ENCODE measurements around the gene URB2. TPM values are rescaled to one million over a fixed set of nuclear protein-coding genes. Genes with fewer than 3 reads are reported as not detected.

Gene URB2
- total and polyA plus RNA-seq, 2 experiments from 2014 or later: 7.6 to 44.3 TPM

DNA sequence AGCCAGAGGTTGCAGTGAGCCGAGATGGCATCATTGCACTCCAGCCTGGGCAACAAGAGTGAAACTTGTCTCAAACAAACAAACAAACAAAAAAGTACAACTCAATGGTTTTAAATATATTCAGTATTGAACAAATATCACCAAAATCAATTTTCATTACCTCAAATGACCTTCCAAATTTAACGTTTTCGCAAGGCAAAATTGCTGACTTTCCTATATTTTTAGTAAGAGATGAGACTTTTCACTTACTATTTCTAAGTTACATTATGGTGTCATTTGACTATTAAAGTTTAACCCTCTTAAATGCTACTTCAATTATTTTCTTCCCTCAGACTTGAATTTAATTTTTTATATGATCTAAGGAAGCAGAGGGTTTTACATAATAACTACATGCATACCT lies 44.6 kb upstream of the URB2 start:
- peaks cover 9% of the 10 kb centered on the region for H3K4me1 Mint-ChIP-seq
- Histone ChIP-seq H3K4me1 (ENCODE audit: insufficient read depth) (no peaks in the 10 kb centered on the region), H3K36me3 (ENCODE audit: insufficient read depth) (no peaks in the 10 kb centered on the region), H2AFZ (no peak overlapping the region), H3F3A (replicated peaks; ENCODE audit: low read depth) (no peaks in the 10 kb centered on the region), H3K27ac (ENCODE audit: low read depth) (no peak overlapping the region), H3K4me2 (no peak overlapping the region), H4K20me1 (replicated peaks; ENCODE audit: insufficient read depth) (no peaks in the 10 kb centered on the region), H3K79me2 (replicated peaks; ENCODE audit: insufficient read depth) (no peaks in the 10 kb centered on the region), H3K9me2 (ENCODE audit: insufficient read depth) (no peaks in the 10 kb centered on the region), H3K27me3 (ENCODE audit: insufficient read depth) (no peaks in the 10 kb centered on the region), H3K4me3 (no peak overlapping the region)
- DNase-seq (ENCODE audit: low spot score) (no peak), ATAC-seq (no peak)
- peaks cover 4% of the 10 kb centered on the region for H3K27me3 Mint-ChIP-seq (ENCODE audit: insufficient read depth, low read depth, poor library complexity)
- no peak overlapping the region for H3K4me3 Mint-ChIP-seq
- TF ChIP-seq EZH2phosphoT487 (IDR thresholded peaks at IDR 0.05; ENCODE audit: unreplicated experiment) (no peak), JUNB (IDR thresholded peaks at IDR 0.05; ENCODE audit: unreplicated experiment) (no peak), NANOG (IDR thresholded peaks at IDR 0.05; ENCODE audit: borderline replicate concordance) (no peak), POLR2AphosphoS5 (IDR thresholded peaks at IDR 0.05; ENCODE audit: low read depth) (no peak), ZNF114 (CRISPR knock-in tag; IDR thresholded peaks at IDR 0.05) (no peak)
- TF ChIP-seq, protein P1, sequence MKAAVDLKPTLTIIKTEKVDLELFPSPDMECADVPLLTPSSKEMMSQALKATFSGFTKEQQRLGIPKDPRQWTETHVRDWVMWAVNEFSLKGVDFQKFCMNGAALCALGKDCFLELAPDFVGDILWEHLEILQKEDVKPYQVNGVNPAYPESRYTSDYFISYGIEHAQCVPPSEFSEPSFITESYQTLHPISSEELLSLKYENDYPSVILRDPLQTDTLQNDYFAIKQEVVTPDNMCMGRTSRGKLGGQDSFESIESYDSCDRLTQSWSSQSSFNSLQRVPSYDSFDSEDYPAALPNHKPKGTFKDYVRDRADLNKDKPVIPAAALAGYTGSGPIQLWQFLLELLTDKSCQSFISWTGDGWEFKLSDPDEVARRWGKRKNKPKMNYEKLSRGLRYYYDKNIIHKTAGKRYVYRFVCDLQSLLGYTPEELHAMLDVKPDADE (IDR thresholded peaks at IDR 0.05): no peak
- TF ChIP-seq, protein P2, sequence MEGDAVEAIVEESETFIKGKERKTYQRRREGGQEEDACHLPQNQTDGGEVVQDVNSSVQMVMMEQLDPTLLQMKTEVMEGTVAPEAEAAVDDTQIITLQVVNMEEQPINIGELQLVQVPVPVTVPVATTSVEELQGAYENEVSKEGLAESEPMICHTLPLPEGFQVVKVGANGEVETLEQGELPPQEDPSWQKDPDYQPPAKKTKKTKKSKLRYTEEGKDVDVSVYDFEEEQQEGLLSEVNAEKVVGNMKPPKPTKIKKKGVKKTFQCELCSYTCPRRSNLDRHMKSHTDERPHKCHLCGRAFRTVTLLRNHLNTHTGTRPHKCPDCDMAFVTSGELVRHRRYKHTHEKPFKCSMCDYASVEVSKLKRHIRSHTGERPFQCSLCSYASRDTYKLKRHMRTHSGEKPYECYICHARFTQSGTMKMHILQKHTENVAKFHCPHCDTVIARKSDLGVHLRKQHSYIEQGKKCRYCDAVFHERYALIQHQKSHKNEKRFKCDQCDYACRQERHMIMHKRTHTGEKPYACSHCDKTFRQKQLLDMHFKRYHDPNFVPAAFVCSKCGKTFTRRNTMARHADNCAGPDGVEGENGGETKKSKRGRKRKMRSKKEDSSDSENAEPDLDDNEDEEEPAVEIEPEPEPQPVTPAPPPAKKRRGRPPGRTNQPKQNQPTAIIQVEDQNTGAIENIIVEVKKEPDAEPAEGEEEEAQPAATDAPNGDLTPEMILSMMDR (conservative IDR thresholded peaks at IDR 0.05; ENCODE audit: low read depth in 2 of 2): no peak
- TF ChIP-seq, protein P3, sequence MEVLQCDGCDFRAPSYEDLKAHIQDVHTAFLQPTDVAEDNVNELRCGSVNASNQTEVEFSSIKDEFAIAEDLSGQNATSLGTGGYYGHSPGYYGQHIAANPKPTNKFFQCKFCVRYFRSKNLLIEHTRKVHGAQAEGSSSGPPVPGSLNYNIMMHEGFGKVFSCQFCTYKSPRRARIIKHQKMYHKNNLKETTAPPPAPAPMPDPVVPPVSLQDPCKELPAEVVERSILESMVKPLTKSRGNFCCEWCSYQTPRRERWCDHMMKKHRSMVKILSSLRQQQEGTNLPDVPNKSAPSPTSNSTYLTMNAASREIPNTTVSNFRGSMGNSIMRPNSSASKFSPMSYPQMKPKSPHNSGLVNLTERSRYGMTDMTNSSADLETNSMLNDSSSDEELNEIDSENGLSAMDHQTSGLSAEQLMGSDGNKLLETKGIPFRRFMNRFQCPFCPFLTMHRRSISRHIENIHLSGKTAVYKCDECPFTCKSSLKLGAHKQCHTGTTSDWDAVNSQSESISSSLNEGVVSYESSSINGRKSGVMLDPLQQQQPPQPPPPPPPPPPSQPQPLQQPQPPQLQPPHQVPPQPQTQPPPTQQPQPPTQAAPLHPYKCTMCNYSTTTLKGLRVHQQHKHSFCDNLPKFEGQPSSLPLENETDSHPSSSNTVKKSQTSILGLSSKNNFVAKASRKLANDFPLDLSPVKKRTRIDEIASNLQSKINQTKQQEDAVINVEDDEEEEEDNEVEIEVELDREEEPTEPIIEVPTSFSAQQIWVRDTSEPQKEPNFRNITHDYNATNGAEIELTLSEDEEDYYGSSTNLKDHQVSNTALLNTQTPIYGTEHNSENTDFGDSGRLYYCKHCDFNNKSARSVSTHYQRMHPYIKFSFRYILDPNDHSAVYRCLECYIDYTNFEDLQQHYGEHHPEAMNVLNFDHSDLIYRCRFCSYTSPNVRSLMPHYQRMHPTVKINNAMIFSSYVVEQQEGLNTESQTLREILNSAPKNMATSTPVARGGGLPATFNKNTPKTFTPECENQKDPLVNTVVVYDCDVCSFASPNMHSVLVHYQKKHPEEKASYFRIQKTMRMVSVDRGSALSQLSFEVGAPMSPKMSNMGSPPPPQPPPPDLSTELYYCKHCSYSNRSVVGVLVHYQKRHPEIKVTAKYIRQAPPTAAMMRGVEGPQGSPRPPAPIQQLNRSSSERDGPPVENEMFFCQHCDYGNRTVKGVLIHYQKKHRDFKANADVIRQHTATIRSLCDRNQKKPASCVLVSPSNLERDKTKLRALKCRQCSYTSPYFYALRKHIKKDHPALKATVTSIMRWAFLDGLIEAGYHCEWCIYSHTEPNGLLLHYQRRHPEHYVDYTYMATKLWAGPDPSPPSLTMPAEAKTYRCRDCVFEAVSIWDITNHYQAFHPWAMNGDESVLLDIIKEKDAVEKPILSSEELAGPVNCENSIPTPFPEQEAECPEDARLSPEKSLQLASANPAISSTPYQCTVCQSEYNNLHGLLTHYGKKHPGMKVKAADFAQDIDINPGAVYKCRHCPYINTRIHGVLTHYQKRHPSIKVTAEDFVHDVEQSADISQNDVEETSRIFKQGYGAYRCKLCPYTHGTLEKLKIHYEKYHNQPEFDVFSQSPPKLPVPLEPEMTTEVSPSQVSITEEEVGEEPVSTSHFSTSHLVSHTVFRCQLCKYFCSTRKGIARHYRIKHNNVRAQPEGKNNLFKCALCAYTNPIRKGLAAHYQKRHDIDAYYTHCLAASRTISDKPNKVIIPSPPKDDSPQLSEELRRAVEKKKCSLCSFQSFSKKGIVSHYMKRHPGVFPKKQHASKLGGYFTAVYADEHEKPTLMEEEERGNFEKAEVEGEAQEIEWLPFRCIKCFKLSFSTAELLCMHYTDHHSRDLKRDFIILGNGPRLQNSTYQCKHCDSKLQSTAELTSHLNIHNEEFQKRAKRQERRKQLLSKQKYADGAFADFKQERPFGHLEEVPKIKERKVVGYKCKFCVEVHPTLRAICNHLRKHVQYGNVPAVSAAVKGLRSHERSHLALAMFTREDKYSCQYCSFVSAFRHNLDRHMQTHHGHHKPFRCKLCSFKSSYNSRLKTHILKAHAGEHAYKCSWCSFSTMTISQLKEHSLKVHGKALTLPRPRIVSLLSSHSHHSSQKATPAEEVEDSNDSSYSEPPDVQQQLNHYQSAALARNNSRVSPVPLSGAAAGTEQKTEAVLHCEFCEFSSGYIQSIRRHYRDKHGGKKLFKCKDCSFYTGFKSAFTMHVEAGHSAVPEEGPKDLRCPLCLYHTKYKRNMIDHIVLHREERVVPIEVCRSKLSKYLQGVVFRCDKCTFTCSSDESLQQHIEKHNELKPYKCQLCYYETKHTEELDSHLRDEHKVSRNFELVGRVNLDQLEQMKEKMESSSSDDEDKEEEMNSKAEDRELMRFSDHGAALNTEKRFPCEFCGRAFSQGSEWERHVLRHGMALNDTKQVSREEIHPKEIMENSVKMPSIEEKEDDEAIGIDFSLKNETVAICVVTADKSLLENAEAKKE (CRISPR knock-in tag; IDR thresholded peaks at IDR 0.05): no peak
- no peak overlapping the region for H3K27ac Mint-ChIP-seq
- H3K9me3 Mint-ChIP-seq: no peaks in the 10 kb centered on the region; the same call in 1 of the 3 replicates
- no peaks in the 10 kb centered on the region for H3K36me3 Mint-ChIP-seq (ENCODE audit: low read depth)
